Loucy (cell line): ENCODE results near the gene MAPK14.

Experiments used
- H2AFZ ChIP-seq: fragments of 200-600 bp; sonication (generic); 2 replicates; pipeline ENCODE4 v1.6.0; 2016; ENCODE audit warnings: antibody characterized with exemption, mild to moderate bottlenecking, low read length, moderate library complexity
- H3F3A ChIP-seq: fragments of 200-600 bp; 2 replicates; pipeline ENCODE4 v1.6.0; 2016; ENCODE audit warnings: antibody characterized with exemption, low read depth, mild to moderate bottlenecking
- H3K27me3 ChIP-seq: fragments of 200-600 bp; sonication (generic); 2 replicates; pipeline ENCODE4 v1.6.1; 2014; ENCODE audit warnings: low read length, mild to moderate bottlenecking; ENCODE audit not compliant: insufficient read depth, poor library complexity, severe bottlenecking
- H3K36me3 ChIP-seq: fragments of 200-600 bp; sonication (generic); 2 replicates; pipeline ENCODE4 v1.6.1; 2016; ENCODE audit warnings: low read length; ENCODE audit not compliant: insufficient read depth
- H3K4me1 ChIP-seq: fragments of 200-600 bp; sonication (generic); 2 replicates; pipeline ENCODE4 v1.5.1; 2014; ENCODE audit warnings: low read length, mild to moderate bottlenecking; ENCODE audit not compliant: insufficient read depth, poor library complexity, severe bottlenecking
- H3K4me2 ChIP-seq: fragments of 200-600 bp; sonication (generic); 2 replicates; pipeline ENCODE4 v1.6.0; 2014; ENCODE audit warnings: antibody characterized with exemption, low read length, low read depth, mild to moderate bottlenecking; ENCODE audit not compliant: poor library complexity, severe bottlenecking
- H3K4me3 ChIP-seq: fragments of 200-600 bp; sonication (generic); 2 replicates; pipeline ENCODE4 v1.5.1; 2014; ENCODE audit warnings: low read length, mild to moderate bottlenecking, mixed read lengths; ENCODE audit not compliant: poor library complexity, severe bottlenecking
- H3K79me2 ChIP-seq: fragments of 200-600 bp; sonication (generic); 2 replicates; pipeline ENCODE4 v1.6.1; 2014; ENCODE audit warnings: low read length; ENCODE audit not compliant: insufficient read depth
- H3K9ac ChIP-seq: fragments of 200-600 bp; sonication (generic); 2 replicates; pipeline ENCODE4 v1.6.0; 2014; ENCODE audit warnings: mild to moderate bottlenecking, low read depth, low read length, moderate library complexity; ENCODE audit not compliant: poor library complexity, severe bottlenecking
- H3K9me2 ChIP-seq: fragments of 200-600 bp; sonication (generic); replicated peaks from 2 replicates; pipeline ENCODE4 v1.6.1; 2016; ENCODE audit warnings: low read depth, low read length, mixed read lengths
- H3K9me3 ChIP-seq: fragments of 200-600 bp; sonication (generic); 2 replicates; pipeline ENCODE4 v1.6.1; 2014; ENCODE audit warnings: mild to moderate bottlenecking, antibody characterized with exemption, low read length, low read depth; ENCODE audit not compliant: insufficient read depth
- H4K20me1 ChIP-seq: fragments of 200-600 bp; sonication (generic); 2 replicates; pipeline ENCODE4 v1.6.0; 2014; ENCODE audit warnings: antibody characterized with exemption, low read length, mild to moderate bottlenecking; ENCODE audit not compliant: insufficient read depth, poor library complexity, severe bottlenecking
- EZH2phosphoT487 ChIP-seq: fragments of 200-600 bp; IDR thresholded peaks from 2 replicates; pipeline ENCODE4 v1.6.1; 2018; ENCODE audit warnings: antibody characterized with exemption, mild to moderate bottlenecking, moderate library complexity, borderline replicate concordance
- TF ChIP-seq, protein P1 (sequence below): fragments of 200-600 bp; sonication (generic); conservative IDR thresholded peaks from 2 replicates; pipeline ENCODE4 v1.5.1; 2014; ENCODE audit warnings: mild to moderate bottlenecking, antibody characterized with exemption, low read length

MAPK14 gene

DNA sequence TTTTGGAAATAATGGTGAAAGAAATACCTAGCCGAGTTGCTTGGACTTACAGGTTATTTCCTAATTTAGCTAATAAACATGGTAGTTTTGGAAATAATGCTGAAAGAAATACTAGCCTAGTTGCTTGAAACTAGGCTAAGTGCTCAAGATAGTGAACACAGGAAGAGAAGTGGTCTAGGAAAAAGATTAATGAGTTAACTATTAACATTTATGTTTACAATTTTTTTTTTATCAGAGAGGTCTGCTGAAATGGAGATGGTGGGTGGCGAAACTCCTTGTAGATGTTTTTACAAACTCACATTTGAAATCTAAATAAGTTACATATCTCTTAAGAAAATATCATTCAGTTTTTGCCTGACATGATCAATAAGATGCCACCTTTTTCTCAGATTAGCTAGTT lies 39.2 kb downstream of the MAPK14 start:
- peaks cover 17% of the 10 kb centered on the region for H3K4me1 ChIP-seq
- peaks cover 99% of the 10 kb centered on the region for H3K79me2 ChIP-seq
- no peak overlapping the region for H3K4me2 ChIP-seq
- no peaks in the 10 kb centered on the region for H3K27me3 ChIP-seq
- no peaks in the 10 kb centered on the region for H3K9me2 ChIP-seq
- no peaks in the 10 kb centered on the region for H3K9me3 ChIP-seq
- TF ChIP-seq EZH2phosphoT487, result no peak
- TF ChIP-seq, protein P1, sequence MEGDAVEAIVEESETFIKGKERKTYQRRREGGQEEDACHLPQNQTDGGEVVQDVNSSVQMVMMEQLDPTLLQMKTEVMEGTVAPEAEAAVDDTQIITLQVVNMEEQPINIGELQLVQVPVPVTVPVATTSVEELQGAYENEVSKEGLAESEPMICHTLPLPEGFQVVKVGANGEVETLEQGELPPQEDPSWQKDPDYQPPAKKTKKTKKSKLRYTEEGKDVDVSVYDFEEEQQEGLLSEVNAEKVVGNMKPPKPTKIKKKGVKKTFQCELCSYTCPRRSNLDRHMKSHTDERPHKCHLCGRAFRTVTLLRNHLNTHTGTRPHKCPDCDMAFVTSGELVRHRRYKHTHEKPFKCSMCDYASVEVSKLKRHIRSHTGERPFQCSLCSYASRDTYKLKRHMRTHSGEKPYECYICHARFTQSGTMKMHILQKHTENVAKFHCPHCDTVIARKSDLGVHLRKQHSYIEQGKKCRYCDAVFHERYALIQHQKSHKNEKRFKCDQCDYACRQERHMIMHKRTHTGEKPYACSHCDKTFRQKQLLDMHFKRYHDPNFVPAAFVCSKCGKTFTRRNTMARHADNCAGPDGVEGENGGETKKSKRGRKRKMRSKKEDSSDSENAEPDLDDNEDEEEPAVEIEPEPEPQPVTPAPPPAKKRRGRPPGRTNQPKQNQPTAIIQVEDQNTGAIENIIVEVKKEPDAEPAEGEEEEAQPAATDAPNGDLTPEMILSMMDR, result no peak
- peaks cover 85% of the 10 kb centered on the region; the same call in 1 of the 2 replicates for H3K36me3 ChIP-seq
- no peak overlapping the region for H2AFZ ChIP-seq
- no peak overlapping the region for H3K4me3 ChIP-seq
- peaks cover 97% of the 10 kb centered on the region for H4K20me1 ChIP-seq
- no peaks in the 10 kb centered on the region for H3F3A ChIP-seq
- H3K9ac ChIP-seq, result no peak overlapping the region

DNA sequence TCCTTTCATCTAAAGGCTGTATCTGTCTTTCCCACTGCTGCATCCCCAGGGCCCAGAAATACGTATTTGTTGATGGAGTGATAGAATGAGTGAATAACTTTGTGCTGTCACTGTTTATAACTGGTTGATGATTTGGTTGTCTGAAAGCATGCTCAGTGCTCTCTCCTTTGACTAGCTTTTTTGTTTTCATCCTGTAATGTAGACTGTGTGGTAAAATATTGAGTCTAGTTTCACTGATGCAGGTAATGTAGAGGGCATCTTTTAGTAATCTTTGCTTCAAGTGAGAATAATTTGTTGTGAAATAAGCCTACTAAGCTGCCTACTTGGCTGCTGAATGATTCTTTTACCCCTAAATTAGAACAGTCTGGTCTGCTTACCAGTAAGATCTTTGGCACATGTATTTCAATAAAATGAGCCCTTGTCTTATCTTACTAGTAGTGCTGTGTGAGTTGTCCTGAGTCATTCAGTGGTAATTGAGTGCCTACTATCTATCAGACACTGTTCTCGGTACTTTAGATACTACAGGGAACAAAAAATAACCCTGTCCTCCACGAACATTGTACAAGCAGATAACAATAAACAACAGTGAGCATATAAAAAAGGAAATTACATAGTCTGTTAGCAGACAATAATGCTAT lies 39.9 kb downstream of the MAPK14 start:
- H3K27me3 ChIP-seq, result no peaks in the 10 kb centered on the region
- H3K36me3 ChIP-seq, result peaks cover 84% of the 10 kb centered on the region; the same call in 1 of the 2 replicates
- peaks cover 17% of the 10 kb centered on the region for H3K4me1 ChIP-seq
- peaks cover 97% of the 10 kb centered on the region for H4K20me1 ChIP-seq
- H3K79me2 ChIP-seq, result peaks cover 99% of the 10 kb centered on the region
- H3K9me3 ChIP-seq, result no peaks in the 10 kb centered on the region
- TF ChIP-seq EZH2phosphoT487, result no peak
- TF ChIP-seq, protein P1, result no peak
- no peaks in the 10 kb centered on the region for H3F3A ChIP-seq
- no peak overlapping the region for H3K9ac ChIP-seq
- H3K4me3 ChIP-seq, result no peak overlapping the region
- no peak overlapping the region for H2AFZ ChIP-seq
- H3K4me2 ChIP-seq, result no peak overlapping the region
- H3K9me2 ChIP-seq, result no peaks in the 10 kb centered on the region

DNA sequence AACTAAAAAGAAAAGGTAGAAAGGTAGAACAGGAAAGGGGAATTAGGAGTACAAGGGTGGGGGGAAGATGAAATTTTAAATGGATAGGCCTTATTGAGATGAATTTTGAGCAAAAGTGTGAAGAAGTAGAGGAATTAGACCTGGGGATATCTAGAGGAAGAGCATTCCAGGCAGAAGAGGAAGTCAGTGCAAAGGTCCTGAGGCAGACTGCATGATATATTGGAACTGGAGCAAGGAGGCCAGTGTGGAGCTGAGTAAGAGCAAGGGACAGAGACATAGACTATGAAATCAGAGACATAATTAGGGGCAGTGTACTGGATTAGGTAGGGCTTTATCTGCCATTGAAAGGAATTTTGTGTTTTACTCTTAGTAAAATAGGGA lies 40.4 kb downstream of the MAPK14 start:
- Histone ChIP-seq H3K79me2 (peaks cover 100% of the 10 kb centered on the region), H3K36me3 (peaks cover 85% of the 10 kb centered on the region; the same call in 1 of the 2 replicates), H3K9me3 (no peaks in the 10 kb centered on the region), H3K4me1 (peaks cover 15% of the 10 kb centered on the region), H2AFZ (no peak overlapping the region), H3K4me3 (no peak overlapping the region), H3K4me2 (no peak overlapping the region), H3K9ac (no peak overlapping the region), H4K20me1 (peaks cover 99% of the 10 kb centered on the region), H3K9me2 (no peaks in the 10 kb centered on the region), H3F3A (no peaks in the 10 kb centered on the region), H3K27me3 (no peaks in the 10 kb centered on the region)
- no peak for TF ChIP-seq EZH2phosphoT487
- TF ChIP-seq, protein P1, result no peak
